IMR-90 (cell line): ENCODE data around the gene MICAL1.

Experiments
- CTCF ChIP-seq: conservative IDR thresholded peaks from 2 replicates; pipeline ENCODE4 v1.5.1; 2012; ENCODE audit warnings: mild to moderate bottlenecking, low read depth, low read length, improper control_type of control experiment
- FOS ChIP-seq: fragments of 150-350 bp; IDR thresholded peaks from 2 replicates; pipeline ENCODE4 v1.6.1; 2016; ENCODE audit warnings: low read depth, low read length

GRCh38 chr6:109453156-109453555 lies 2.4 kb downstream of the MICAL1 start:
- TF ChIP-seq CTCF (no peak), FOS (no peak)
